Stimulated activated CD4-positive, alpha-beta T cell treated with anti-CD3 and anti-CD28 coated beads, Interleukin-1b, Interleukin-23, amount 100 ng/mL, for 1 hour (primary cell): ENCODE results near the gene TM7SF3.

Experiments
- DNase-seq, 2 donors: peaks; one replicate each; pipeline ENCODE4 v3.0.0-alpha.2; 2020; ENCODE audit warnings: low read depth in 2 of 2

TM7SF3 gene

DNA sequence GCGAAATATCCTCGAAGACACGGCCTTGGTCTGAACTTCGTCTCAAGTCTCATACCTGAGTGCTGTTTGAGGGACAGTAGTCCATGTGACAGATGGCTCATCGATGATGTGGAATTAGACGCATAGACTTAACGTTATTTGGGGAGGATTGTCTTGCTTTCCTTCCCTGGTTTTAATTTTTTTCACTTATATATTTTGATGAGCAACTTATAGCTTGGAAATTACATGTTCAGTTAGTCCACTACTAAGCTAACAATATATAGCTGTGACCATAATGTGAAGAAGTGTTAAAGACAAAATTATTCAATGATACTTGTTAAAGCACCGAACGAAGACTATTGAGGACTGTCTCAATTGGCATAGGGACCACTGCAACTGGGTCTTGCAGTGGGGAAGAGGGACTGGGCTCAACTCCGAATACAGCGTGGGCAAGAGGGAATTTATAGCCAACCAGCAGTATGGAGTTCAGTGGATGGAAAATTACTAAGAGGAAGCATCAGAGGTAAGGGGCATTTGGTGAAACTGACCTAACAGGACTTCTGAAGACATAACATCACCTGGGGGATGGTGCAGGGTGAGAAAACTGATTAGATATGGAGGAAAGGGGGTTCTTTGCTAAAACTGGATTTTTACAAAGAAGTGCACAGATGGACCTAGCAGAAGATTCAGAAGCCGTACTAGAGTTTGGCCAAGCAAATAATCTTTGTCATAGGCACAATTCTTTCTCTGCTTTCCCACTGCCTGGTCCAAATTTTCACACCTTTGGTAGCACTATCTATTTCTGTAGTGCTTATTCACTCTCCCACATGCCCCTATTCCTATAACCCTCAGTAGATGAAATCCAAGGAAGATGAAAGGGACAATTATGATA lies 910 bp upstream of the TM7SF3 start:
- no peak for DNase-seq

- no peak for DNase-seq
These were observed 536 bp downstream of the TM7SF3 start for GRCh38 chr12:27013611-27014084.

GRCh38 chr12:27012982-27013255 lies 1.3 kb downstream of the TM7SF3 start:
- no peak for DNase-seq

DNA sequence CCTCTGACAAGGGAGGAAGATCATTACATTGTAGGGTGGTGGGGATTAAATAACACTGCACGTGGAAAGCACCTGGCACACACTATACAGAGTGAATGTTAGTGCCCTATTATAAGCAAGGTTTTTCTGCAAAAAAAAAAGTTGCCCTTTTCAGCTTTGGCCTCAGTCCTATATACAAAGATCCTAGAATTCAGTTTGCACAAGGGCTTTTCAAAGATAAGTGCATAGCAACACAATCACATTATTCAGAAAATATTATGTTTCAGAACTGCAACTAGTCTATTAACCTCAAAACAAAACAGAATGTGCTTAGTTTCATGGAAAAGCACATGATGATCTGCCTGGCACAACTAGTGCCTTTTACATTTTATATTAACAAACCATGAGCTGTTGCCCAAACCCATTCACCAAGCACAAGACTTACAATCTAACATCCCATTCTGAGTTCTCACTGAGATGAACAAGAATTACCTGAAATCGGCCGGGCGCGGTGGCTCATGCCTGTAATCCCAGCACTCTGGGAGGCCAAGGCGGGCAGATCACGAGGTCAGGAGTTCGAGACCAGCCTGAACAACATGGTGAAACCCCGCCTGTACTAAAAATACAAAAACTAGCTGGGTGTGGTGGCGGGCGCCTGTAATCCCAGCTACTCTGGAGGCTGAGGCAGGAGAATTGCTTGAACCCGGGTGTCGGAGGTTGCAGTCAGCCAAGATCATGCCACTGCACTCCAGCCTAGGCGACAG lies 1.8 kb downstream of the TM7SF3 start:
- no peak for DNase-seq

DNA sequence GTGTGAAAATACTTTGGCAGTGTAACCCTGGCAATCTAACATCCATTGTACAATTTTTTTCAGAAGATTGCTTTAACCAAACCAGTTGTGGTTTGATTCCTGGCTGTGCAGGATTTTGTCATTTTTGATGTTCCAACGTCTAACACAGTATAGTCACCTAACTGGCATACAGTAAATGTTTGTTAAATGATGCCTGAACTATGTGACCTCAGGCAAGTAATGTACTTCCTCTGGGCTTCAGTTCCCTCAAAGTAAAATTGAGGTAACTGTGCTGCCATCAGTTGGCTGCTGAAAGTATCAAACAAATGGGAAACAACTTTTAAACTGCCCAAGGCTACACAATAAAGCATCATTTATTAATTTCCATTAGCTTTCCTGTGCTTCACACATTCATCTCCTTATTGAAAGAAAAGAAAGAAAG lies 4.3 kb downstream of the TM7SF3 start:
- DNase-seq: no peak

- no peak for DNase-seq
These were observed 6.1 kb downstream of the TM7SF3 start for GRCh38 chr12:27008081-27008480.

DNA sequence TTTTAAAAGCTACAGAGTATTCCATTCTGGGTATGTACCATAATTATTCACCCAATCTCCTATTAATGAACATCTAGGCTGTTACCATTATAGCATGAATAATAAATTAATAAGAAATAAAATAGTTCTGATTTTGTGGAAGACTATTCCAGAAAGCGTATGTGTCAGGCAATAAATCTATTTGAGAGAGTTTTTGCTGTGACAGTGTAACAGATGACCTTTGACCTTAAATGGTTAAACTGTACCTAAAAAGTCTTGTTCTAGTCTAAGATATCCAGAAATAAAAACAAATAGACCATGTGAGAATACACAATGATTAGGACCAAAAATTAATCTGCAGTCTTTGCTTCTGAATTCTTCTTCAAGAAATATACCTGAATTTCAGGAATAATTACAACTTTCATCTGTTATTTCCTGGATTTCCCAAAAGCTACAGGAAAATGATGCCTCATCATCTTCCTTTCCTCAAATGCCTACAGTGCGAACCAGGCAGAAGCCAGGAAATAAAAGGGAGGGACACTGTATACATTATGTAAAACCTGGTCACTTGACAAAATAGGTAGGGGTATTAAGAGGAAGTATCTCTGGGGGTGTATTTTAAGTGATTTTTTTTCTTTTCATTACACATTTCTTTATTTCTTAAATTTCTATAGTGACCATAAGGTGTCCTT lies 7.3 kb downstream of the TM7SF3 start:
- DNase-seq: no peak

DNA sequence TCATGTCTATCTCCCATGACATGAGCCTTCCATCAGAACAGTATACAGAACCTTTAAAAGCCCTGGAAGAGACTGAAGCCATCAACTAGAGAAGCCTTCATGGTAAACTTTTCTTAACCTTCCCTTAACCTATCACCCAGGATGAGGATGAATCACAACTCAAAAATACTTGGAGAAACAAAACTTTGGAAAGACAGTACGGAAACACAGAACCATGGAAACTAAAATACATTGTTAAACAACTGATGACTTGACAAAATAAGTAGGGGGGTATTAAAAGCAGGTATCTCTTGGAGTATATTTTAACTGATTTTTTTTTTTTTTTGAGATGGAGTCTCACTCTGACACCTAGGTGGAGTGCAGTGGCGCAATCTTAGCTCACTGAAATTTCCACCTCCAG lies 8.7 kb downstream of the TM7SF3 start:
- DNase-seq: no peak

GRCh38 chr12:27003421-27004381 lies 10.5 kb downstream of the TM7SF3 start:
- DNase-seq: no peak

DNA sequence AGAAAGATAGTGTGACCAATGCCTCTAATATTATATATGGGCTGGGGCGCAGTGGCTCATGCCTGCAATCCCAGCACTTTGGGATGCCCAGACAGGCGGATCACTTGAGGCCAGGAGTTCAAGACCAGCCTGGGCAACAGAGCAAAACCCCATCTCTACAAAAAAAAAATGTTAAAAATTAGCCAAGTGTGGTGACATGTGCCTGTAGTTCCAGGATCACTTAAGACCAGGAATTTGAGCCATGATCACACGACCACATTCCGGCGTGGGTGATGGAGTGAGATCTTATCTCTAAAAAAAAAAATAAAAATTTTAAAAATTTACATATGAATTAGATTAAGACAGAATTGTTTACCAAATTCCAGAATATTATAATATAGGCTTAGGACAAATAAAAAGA lies 12.0 kb downstream of the TM7SF3 start:
- no peak for DNase-seq

DNA sequence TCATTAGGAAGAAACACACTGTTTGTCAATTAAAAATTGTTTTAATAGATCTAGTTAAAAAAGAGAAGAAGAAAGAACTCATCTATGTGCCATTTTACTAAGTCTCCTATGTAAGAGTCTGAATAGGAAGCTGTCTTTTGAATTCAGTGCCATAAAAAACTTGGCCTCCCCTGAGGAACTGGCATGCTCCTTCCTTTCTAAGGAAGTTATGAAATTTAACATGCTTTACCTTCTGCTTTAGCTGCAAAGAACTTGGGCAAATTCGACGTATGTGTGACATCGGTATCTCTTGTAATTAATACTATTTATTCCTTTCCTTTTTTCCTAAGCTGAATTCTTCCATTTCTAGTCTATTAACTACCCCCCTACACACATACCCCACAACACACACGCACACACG lies 12.5 kb downstream of the TM7SF3 start:
- no peak for DNase-seq

DNA sequence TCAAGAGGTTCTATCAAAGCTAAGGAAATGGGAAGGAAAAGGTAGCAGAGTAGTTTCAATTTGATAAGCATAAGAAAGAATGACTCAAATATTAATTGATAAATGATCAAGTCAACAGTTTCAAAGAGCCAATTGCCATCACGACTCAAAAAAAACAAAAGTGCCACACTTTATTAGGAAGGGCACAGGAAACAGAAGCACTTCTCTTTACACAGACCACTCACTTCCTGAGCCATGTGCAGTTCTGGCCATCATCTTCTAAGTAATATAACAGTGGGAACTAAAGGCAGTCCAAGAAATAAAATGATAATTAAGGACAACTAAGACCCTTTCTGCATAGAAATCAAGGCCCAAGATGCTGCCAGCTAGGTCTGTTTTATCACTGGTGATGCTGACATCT lies 13.2 kb downstream of the TM7SF3 start:
- no peak for DNase-seq

DNA sequence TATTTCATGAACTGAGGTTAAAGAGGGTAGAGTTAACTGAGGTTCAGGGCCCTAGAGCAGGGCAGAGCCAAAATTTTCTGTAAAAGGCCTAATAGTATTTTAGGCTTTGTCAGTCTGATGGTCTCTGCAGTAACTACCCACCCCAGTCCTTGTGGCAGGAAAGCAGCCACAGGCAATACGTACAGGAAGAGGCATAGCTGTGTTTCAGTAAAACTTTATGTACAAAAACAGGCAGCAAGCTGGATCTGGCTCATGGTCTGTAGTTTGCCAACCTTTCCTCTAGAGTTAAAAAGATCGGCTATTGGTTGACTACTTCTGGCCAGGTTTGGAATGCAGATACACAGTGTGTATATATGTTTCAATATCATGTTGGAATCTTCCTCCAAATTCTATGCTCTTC lies 17.2 kb downstream of the TM7SF3 start:
- no peak for DNase-seq

GRCh38 chr12:26995706-26996105 lies 18.5 kb downstream of the TM7SF3 start:
- DNase-seq: no peak

GRCh38 chr12:26994109-26994508 lies 20.1 kb downstream of the TM7SF3 start:
- no peak for DNase-seq

DNA sequence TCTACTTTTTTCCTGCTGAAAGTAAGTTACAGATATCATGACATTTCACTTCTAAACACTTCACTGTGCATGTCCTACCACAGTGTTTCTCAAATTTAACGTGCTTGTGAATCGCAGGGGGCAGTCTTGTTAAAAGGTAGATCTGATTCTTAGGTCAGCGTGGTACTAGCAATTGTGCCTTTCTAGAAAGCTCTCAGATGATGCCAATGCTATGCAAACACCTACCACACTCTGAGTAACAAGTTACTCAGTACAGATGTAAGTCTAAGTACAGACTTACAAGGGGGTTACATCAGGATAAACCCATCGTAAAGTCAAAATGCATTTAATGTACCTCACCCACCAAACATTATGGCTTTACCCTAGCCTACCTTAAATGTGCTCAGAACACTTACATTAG lies 22.4 kb downstream of the TM7SF3 start:
- DNase-seq: no peak

- no peak for DNase-seq
These were observed 24.3 kb downstream of the TM7SF3 start for GRCh38 chr12:26989873-26990272.

- DNase-seq: no peak
These were observed 25.5 kb downstream of the TM7SF3 start for GRCh38 chr12:26988703-26989102.

DNA sequence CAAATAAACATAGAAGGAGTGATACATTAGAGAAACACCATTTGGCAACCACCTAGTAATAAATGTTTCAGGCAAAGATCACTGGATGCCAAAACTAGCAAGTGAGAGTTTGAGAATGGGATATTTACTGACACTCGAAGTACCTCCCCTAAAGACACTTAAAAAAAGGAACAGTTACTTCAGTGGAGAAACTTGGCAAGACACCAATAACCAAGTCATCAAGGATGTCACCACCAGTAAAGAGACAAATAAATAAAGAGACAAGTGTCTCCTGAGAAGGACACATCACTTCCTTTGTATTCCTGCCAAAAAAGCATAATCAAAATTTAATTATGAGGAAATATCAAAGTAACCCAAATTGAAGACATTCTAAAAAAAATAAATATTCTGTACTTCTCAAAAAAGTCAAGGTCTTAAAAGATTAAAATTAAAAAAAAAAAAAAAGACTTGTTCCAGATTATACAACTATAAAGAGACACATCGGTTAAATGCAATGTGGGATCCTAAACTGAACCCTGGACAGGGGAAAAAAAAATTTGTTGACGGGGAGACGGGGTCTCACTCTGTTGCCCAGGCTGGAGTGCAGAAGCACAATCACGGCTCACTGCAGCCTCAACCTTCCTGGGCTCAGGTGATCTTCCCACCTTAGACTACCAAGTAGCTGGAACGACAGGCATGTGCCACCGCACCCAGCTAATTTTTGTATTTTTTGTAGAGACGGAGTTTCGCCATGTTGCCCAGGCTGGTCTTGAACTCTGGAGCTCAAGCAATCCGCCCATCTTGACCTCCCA lies 26.4 kb downstream of the TM7SF3 start:
- no peak for DNase-seq

GRCh38 chr12:26982866-26983265 lies 31.3 kb downstream of the TM7SF3 start:
- no peak for DNase-seq

GRCh38 chr12:26979733-26980132 lies 34.5 kb downstream of the TM7SF3 start:
- no peak for DNase-seq
